IMR-90 (cell line): ENCODE measurements around the gene ACADSB. TPM values are rescaled to one million over a fixed set of nuclear protein-coding genes. Genes with fewer than 3 reads are reported as not detected.

Source experiments
- ATAC-seq: fragments of 200-7000 bp; cut with Tn5 transposase; 2 replicates; pipeline ENCODE4 v1.9.1; 2020; ENCODE audit warnings: low read depth, mild to moderate bottlenecking, moderate library complexity
- BruUV-seq: library from RNA; stranded (reverse); fragments of 400-500 nt; replicated peaks from 2 replicates; lab custom pipeline; 2021; lab: Mats Ljungman, UMichigan
- CTCF ChIA-PET: fragments of 300-600 bp; formaldehyde crosslinking; extraction: SDS; loops from one replicate; lab custom pipeline; 2021; ENCODE audit warnings: antibody characterized with exemption; lab: Yijun Ruan, JAX
- POLR2A ChIA-PET: fragments of 300-600 bp; sonication (Branson Sonifier 250); formaldehyde crosslinking; loops from one replicate; lab custom pipeline; 2022; ENCODE audit warnings: antibody characterized with exemption; ENCODE audit not compliant: unreplicated experiment; lab: Charles Lee
- DNase-seq: peaks from one replicate; pipeline ENCODE4 v3.0.0; 2013
- H2AFZ ChIP-seq: replicated peaks from 2 replicates; pipeline ENCODE3; 2013; ENCODE audit warnings: low read length, mild to moderate bottlenecking; ENCODE audit not compliant: poor library complexity
- H2AK5ac ChIP-seq: 2 replicates; pipeline ENCODE4 v1.6.1; 2013; ENCODE audit warnings: low read depth, low read length, inconsistent platforms
- H2AK9ac ChIP-seq: replicated peaks from 2 replicates; pipeline ENCODE3; 2013; ENCODE audit warnings: mild to moderate bottlenecking, low read depth, low read length, moderate library complexity; ENCODE audit not compliant: poor library complexity
- H2BK120ac ChIP-seq: 2 replicates; pipeline ENCODE4 v1.6.1; 2013; ENCODE audit warnings: low read depth, low read length, inconsistent platforms
- H2BK15ac ChIP-seq: 3 replicates; pipeline ENCODE4 v1.6.1; 2013; ENCODE audit warnings: low read depth, low read length, inconsistent platforms
- H2BK20ac ChIP-seq: 2 replicates; pipeline ENCODE4 v1.6.1; 2013; ENCODE audit warnings: low read depth, mild to moderate bottlenecking, inconsistent platforms, low read length, moderate library complexity
- H2BK5ac ChIP-seq: 2 replicates; pipeline ENCODE4 v1.6.1; 2013; ENCODE audit warnings: mild to moderate bottlenecking, low read depth, low read length, inconsistent platforms; ENCODE audit not compliant: poor library complexity, severe bottlenecking
- H3K14ac ChIP-seq: replicated peaks from 2 replicates; pipeline ENCODE4 v1.6.1; 2013; ENCODE audit warnings: low read depth, low read length, inconsistent platforms
- H3K18ac ChIP-seq: 2 replicates; pipeline ENCODE4 v1.6.1; 2013; ENCODE audit warnings: low read depth, low read length, control low read depth
- H3K23ac ChIP-seq: 2 replicates; pipeline ENCODE4 v1.6.1; 2013; ENCODE audit warnings: low read depth, low read length, inconsistent platforms
- H3K27ac ChIP-seq: 2 replicates; pipeline ENCODE4 v1.5.1; 2013; ENCODE audit warnings: mild to moderate bottlenecking, control low read depth, low read length; ENCODE audit not compliant: insufficient read depth
- H3K27me3 ChIP-seq: 2 replicates; pipeline ENCODE4 v1.6.1; 2013; ENCODE audit warnings: low read length; ENCODE audit not compliant: control insufficient read depth, insufficient read depth
- H3K36me3 ChIP-seq: 2 replicates; pipeline ENCODE4 v1.6.1; 2013; ENCODE audit warnings: low read length, mixed read lengths; ENCODE audit not compliant: control insufficient read depth, insufficient read depth
- H3K4ac ChIP-seq: 2 replicates; pipeline ENCODE4 v1.6.1; 2013; ENCODE audit warnings: low read depth, low read length, inconsistent platforms
- H3K4me1 ChIP-seq: 2 replicates; pipeline ENCODE4 v1.6.1; 2013; ENCODE audit warnings: low read length, mixed read lengths; ENCODE audit not compliant: control insufficient read depth, insufficient read depth
- H3K4me2 ChIP-seq: 2 replicates; pipeline ENCODE4 v1.6.1; 2013; ENCODE audit warnings: low read depth, mild to moderate bottlenecking, control low read depth, low read length, moderate library complexity
- H3K4me3 ChIP-seq: 2 replicates; pipeline ENCODE4 v1.5.1; 2013; ENCODE audit warnings: low read depth, mild to moderate bottlenecking, control low read depth, low read length, moderate library complexity; ENCODE audit not compliant: insufficient read depth
- H3K56ac ChIP-seq: 2 replicates; pipeline ENCODE4 v1.6.1; 2013; ENCODE audit warnings: low read length, inconsistent platforms; ENCODE audit not compliant: insufficient read depth; ENCODE audit errors: extremely low read depth
- H3K79me1 ChIP-seq, 2 experiments: 2 replicates each; pipeline ENCODE4 v1.6.1; 2013; ENCODE audit warnings: low read length in 2 of 2, inconsistent platforms in 1 of 2, low read depth in 1 of 2
- H3K9ac ChIP-seq: 2 replicates; pipeline ENCODE4 v1.6.1; 2013; ENCODE audit warnings: low read depth, low read length, control low read depth
- H3K9me1 ChIP-seq: 2 replicates; pipeline ENCODE4 v1.6.1; 2013; ENCODE audit warnings: low read length, inconsistent platforms; ENCODE audit not compliant: insufficient read depth
- H3K9me3 ChIP-seq: 2 replicates; pipeline ENCODE4 v1.6.1; 2013; ENCODE audit warnings: low read length; ENCODE audit not compliant: control insufficient read depth, insufficient read depth
- H4K20me1 ChIP-seq: 2 replicates; pipeline ENCODE4 v1.6.1; 2013; ENCODE audit warnings: low read length, inconsistent platforms; ENCODE audit not compliant: insufficient read depth
- H4K5ac ChIP-seq: 2 replicates; pipeline ENCODE4 v1.6.1; 2013; ENCODE audit warnings: mild to moderate bottlenecking, low read depth, low read length, control low read depth
- H4K8ac ChIP-seq, 2 experiments: 2 replicates each; pipeline ENCODE4 v1.6.1; 2013; ENCODE audit warnings: low read depth in 2 of 2, low read length in 2 of 2, control low read depth in 1 of 2, inconsistent platforms in 1 of 2
- H4K91ac ChIP-seq: 2 replicates; pipeline ENCODE4 v1.6.1; 2013; ENCODE audit warnings: low read depth, low read length, inconsistent platforms; ENCODE audit not compliant: insufficient read depth
- BHLHE40 ChIP-seq: fragments of 150-350 bp; IDR thresholded peaks from 2 replicates; pipeline ENCODE4 v1.6.1; 2016; ENCODE audit warnings: mild to moderate bottlenecking, low read depth, low read length
- CEBPB ChIP-seq: IDR thresholded peaks from 2 replicates; pipeline ENCODE4 v1.6.1; 2012; ENCODE audit warnings: low read depth, low read length, improper control_type of control experiment
- CHD1 ChIP-seq: IDR thresholded peaks from 2 replicates; pipeline ENCODE4 v1.6.1; 2012; ENCODE audit warnings: low read depth, low read length, improper control_type of control experiment
- CTCF ChIP-seq: conservative IDR thresholded peaks from 2 replicates; pipeline ENCODE4 v1.5.1; 2012; ENCODE audit warnings: mild to moderate bottlenecking, low read depth, low read length, improper control_type of control experiment
- ELK1 ChIP-seq: fragments of 150-350 bp; IDR thresholded peaks from 2 replicates; pipeline ENCODE4 v1.6.1; 2016; ENCODE audit warnings: low read depth, mild to moderate bottlenecking, low read length, moderate library complexity, borderline replicate concordance
- FOS ChIP-seq: fragments of 150-350 bp; IDR thresholded peaks from 2 replicates; pipeline ENCODE4 v1.6.1; 2016; ENCODE audit warnings: low read depth, low read length
- MAFK ChIP-seq: IDR thresholded peaks from 2 replicates; pipeline ENCODE4 v1.6.1; 2012; ENCODE audit warnings: low read depth, low read length, improper control_type of control experiment
- MAZ ChIP-seq: IDR thresholded peaks from 2 replicates; pipeline ENCODE4 v1.6.1; 2012; ENCODE audit warnings: low read depth, mild to moderate bottlenecking, low read length, improper control_type of control experiment, moderate library complexity, borderline replicate concordance
- MXI1 ChIP-seq: IDR thresholded peaks from 2 replicates; pipeline ENCODE4 v1.6.1; 2012; ENCODE audit warnings: low read depth, mild to moderate bottlenecking, low read length, moderate library complexity, borderline replicate concordance
- NFE2L2 ChIP-seq: fragments of 150-350 bp; IDR thresholded peaks from 2 replicates; pipeline ENCODE4 v1.6.1; 2016; ENCODE audit warnings: low read depth, mild to moderate bottlenecking, low read length
- POLR2A ChIP-seq: IDR thresholded peaks from 2 replicates; pipeline ENCODE4 v1.6.1; 2012; ENCODE audit warnings: mild to moderate bottlenecking, low read depth, low read length
- RAD21 ChIP-seq: IDR thresholded peaks from 2 replicates; pipeline ENCODE4 v1.6.1; 2012; ENCODE audit warnings: low read length, improper control_type of control experiment
- RCOR1 ChIP-seq: IDR thresholded peaks from 2 replicates; pipeline ENCODE4 v1.6.1; 2012; ENCODE audit warnings: mild to moderate bottlenecking, low read length, improper control_type of control experiment; ENCODE audit not compliant: insufficient replicate concordance
- RFX5 ChIP-seq: IDR thresholded peaks from 2 replicates; pipeline ENCODE4 v1.8.0; 2012; ENCODE audit warnings: low read depth, mild to moderate bottlenecking, low read length, moderate library complexity
- USF2 ChIP-seq: fragments of 150-350 bp; IDR thresholded peaks from 2 replicates; pipeline ENCODE4 v1.6.1; 2017; ENCODE audit warnings: mild to moderate bottlenecking, antibody characterized with exemption, low read length, low read depth
- WGBS, 2 experiments: methylation state at CpG; one replicate each; pipeline versions ENCODE4 v1.1.5 to v1.1.7; 2013; ENCODE audit warnings: missing lambda C conversion rate in 2 of 2; ENCODE audit not compliant: insufficient read length in 1 of 2; ENCODE audit errors: extremely low coverage in 2 of 2; 5-methylcytosine and 5-hydroxymethylcytosine counted together
- dilution Hi-C: fragments of 300-500 bp; cut with HindIII; formaldehyde crosslinking; loops from one replicate; pipeline ENCODE4 v1.14.3; 2018; ENCODE audit warnings: low sequenced_read_pairs; ENCODE audit not compliant: unreplicated experiment
- in situ Hi-C: fragments of 300-500 bp; cut with MboI; formaldehyde crosslinking; loops from 3 replicates; pipeline ENCODE4 v1.14.3; 2019; ENCODE audit warnings: low sequenced_read_pairs, inconsistent platforms, mixed read lengths
- intact Hi-C: fragments of 100-400 bp; cut with micrococcal nuclease; formaldehyde crosslinking; loops from 2 replicates; pipeline ENCODE4 v1.10.0; 2022
- polyA plus RNA-seq, 3 experiments: library from polyadenylated mRNA; depleted of rRNA; stranded (reverse); fragments of >200 nt; gene quantifications; 2 replicates each; pipeline ENCODE4 v1.2.3, GENCODE V29; 2012; ENCODE audit warnings: low replicate concordance in 1 of 3
- total RNA-seq: library from RNA; depleted of rRNA; stranded (reverse); fragments of >200 nt; gene quantifications from 2 replicates; pipeline ENCODE4 v1.2.3, GENCODE V29; 2012

Gene ACADSB
- total and polyA plus RNA-seq, 2 of the 4 experiments (the other 2 are of a cell fraction), result 6.2 to 10.6 TPM

GRCh38 chr10:122974543-122975064, 34.2 kb upstream of the ACADSB start:
- no peak overlapping the region for H4K8ac ChIP-seq
- BruUV-seq, result no TSS peak

More at GRCh38 chr10:122974543-122975064, 34.2 kb upstream of the ACADSB start:
- TF ChIP-seq RAD21 (no peak), MAZ (no peak), MXI1 (no peak), CHD1 (no peak), RCOR1 (no peak), MAFK (no peak), FOS (no peak), CEBPB (no peak), USF2 (no peak), POLR2A (no peak), BHLHE40 (no peak), ELK1 (no peak), NFE2L2 (no peak), CTCF (no peak), RFX5 (no peak)
- POLR2A ChIA-PET, result no interaction called here
- dilution Hi-C loops (no loop called here), intact Hi-C loops (no loop called here), in situ Hi-C loops (no loop called here)
- Histone ChIP-seq H2BK5ac (no peak overlapping the region), H3K14ac (no peak overlapping the region), H3K9ac (no peak overlapping the region), H3K23ac (no peak overlapping the region), H2AFZ (no peak overlapping the region), H4K20me1 (no peaks in the 10 kb centered on the region), H3K4me3 (no peak overlapping the region), H3K36me3 (no peaks in the 10 kb centered on the region), H2BK120ac (no peak overlapping the region), H2BK20ac (no peak overlapping the region), H3K27ac (no peak overlapping the region), H3K4me2 (no peak overlapping the region), H4K91ac (no peak overlapping the region), H3K79me1 (no peaks in the 10 kb centered on the region), H3K18ac (no peak overlapping the region), H3K9me3 (no peaks in the 10 kb centered on the region), H3K4me1 (no peaks in the 10 kb centered on the region), H3K27me3 (no peaks in the 10 kb centered on the region), H2AK5ac (no peak overlapping the region), H3K9me1 (no peaks in the 10 kb centered on the region), H3K4ac (no peak overlapping the region), H3K56ac (no peak overlapping the region), H2BK15ac (no peak overlapping the region), H2AK9ac (no peak overlapping the region), H4K5ac (no peak overlapping the region)
- no peak for DNase-seq
- no peak for ATAC-seq
- WGBS, 2 experiments, result 20% methylated on average over 1 of the region's 3 CpGs; no CpG with 5 or more reads in 1 of the 2 experiments
- CTCF ChIA-PET, result no interaction called here
